TTC549 (cell line): ENCODE measurements around the gene CRYBB3.
"Not testable (repeated sequence)": the region's sequence is repeated elsewhere in the genome, so short reads cannot be mapped to it uniquely, and the experiment has no call there.

Experiments
- FAIRE-seq: peaks from 2 replicates; lab custom pipeline; 2012; peaks lifted over from hg19 to GRCh38; lab: Jason Lieb, UNC

The CRYBB3 gene

DNA sequence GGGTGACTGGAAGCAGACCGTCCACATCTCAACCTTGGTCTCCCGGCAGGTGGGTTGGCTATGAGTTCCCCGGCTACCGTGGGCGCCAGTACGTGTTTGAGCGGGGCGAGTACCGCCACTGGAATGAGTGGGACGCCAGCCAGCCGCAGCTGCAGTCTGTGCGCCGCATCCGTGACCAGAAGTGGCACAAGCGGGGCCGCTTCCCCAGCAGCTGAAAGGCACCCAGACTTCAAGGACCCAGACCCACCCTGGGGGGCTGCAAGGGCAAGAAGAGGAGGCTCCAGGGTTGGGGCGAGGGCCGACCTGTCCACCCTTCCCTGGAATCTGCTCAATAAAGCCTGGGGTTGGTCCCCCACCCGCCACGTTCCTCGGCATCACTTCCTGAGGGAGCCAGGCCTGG lies 7.3 kb downstream of the CRYBB3 start:
- FAIRE-seq, result no peak

DNA sequence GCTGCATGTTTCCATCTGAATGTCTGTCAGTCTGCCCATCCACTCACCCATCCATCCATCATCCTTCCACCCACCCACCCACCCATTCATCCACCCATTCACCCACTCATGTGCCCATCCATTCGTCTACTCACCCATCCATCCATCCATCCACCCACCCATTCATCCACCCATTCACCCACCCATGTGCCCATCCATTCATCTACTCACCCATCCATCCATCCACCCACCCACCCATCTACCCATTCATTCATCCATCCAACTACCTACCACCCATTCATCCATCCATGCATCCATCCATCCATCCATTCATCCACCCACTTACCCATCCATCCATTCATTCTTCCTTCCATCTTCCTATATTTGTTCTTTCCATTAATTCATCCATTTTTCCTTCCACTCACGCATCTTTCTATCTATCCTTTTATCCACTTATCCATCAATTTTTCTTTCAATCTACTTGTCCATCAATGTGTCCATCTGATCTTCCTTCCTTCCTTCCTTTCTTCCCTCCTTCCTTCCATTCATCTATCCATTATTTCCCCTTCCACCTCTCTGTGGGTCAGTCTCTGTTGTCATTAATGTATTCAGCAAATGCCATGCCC lies 8.0 kb downstream of the CRYBB3 start:
- FAIRE-seq, result no peak

DNA sequence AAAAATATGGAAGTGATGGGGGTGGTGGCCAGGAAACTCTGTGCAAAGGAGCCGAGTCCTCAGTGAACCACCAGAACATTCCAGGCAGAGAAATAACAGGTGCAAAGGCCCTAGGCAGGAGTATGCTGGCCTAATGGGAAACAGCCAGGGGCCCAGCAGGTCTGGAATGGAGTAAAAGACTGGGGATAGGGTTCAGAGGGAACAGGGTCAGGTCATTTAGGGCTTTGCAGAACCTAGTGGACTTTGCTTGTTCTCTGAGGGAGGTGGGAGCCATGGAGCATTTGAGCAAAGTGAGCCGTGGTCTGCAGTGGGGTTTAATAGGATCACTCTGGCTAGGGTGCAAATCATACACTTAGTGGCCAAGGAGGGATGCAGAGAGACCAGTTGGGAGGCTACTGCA lies 8.7 kb downstream of the CRYBB3 start:
- no peak for FAIRE-seq

DNA sequence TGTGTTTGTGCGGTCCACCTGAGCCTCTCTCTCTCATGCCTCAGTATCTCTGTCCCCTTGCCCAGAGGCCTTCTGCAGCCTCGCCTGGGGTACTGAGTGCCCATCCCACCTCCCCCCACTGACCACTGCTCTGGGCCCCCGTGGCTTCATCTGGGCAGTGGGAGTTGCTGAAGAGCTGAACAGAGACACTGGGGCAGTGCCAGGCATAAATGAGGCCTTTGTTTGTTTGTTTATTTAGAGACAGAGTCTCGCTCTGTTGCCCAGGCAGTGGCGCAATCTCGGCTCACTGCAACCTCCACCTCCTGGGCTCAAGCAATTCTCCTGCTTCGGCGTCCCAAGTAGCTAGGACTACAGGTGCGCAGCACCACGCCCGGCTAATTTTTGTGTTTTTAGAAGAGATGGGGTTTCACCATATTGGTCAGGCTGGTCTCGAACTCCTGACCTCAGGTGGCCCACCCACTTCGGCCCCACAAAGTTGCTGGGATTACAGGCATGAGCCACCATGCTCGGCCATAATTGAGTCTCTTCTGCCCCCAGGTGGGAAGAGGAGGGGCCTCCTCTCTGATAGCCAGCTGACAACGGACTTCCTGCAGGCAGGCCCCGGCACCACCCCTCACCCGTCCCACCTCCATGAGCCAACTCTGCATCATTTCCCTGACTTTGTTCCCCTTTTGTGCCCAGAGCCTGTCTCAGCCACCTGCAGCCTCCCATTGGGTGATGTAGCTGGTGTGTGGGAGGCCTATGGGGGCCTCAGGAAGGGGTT lies 9.3 kb downstream of the CRYBB3 start:
- FAIRE-seq, result no peak

DNA sequence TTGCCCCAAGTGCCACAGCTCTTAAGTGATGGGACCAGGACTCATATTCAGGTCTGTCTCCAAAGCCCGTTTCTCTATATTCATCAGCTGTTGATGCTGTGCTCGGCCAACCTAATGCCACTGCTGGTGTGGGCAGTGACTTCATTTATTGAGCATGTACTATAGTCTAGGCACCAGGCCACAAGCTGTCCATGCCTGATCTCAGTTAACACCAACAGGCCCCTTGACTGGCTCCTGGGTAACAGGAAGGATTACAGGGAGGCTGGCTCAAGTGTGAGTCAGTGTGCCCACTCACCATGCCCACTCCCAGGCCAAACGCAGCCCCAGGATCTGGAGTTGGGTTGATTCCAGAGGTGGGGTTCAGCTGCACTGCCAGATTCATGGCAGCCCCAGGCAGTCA lies 11.1 kb downstream of the CRYBB3 start:
- no peak for FAIRE-seq

DNA sequence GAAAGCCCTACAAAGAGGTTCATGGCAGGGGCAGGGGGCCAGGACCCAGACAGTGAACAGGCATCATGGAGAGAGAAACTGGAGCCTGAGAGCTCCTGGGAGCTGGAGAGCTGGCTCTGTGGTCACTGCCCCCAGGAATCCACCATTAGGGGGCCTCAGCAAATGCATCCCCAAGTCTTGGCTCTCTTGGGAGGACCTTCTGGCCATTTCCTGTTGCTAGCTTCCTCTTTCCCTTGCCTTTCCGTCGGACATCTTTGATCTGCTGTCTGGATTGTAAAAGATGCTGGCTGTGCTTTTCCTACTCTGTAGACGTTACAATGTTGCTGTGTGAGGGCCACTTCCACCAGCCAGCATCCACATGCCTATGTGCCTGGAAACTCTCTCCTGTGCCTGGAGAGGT lies 12.7 kb downstream of the CRYBB3 start:
- FAIRE-seq, result no peak

DNA sequence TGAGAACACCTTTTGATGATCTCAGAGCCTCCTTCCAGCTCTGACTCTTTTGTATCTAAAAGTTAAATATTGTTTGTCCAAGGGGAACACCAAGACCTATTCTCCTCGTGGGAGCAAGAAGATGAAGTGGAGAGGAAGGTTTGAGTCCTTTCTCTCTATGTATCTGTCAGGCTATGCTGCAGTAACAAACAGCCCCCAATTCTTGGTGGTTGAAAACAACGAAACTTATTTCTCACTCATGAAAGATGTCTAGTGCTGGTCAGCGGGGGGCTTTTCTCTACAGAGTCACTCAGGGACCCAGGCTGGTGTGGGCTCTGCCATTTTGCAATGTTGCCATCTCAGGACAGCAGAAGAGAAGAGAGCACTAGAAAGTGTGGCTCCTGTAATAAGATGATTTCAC lies 13.6 kb downstream of the CRYBB3 start:
- FAIRE-seq, result no peak

DNA sequence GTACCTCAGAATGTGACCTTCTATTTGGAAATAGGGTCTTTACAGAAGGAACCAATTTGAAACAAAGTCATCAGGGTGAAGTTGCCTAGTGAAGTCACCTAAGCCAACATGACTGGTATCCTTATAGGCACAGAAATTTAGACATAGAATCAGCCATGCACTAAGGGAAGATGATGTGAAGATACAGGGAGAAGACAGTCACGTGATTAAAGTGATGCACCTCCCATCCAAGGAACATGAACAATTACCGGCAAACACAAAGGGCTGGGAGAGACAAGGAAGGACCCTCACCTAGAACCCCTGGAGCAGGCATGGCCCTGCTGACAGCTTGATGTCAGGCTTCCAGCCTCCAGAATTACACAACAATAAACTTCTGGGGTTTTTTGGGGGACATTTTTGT lies 16.6 kb downstream of the CRYBB3 start:
- no peak for FAIRE-seq

DNA sequence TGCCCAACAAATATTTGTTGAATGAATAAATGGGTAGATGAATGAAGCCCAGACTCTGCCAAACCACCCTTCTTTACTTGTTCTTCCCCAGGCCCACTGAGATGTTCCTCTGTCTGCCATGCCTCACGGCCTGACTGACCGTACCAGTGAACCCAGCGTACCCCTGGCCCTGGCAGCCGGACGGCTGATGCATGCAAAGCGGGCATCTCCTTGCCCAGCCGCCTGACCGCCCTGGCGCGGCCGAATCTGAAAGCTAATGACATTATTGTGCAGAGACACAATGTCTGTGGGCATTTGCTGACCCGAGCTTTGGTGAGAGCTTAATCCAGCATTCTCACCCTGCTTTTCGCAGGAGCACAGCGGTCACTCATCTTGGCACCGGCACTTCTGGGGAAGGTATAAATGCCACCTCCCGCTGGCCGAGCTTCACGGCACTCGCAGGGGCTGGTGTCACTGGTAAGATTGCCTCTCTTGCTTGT lies 19.6 kb downstream of the CRYBB3 start, which contains the start of gene CRYBB2:
TSS of gene CRYBB2 (plus strand) at position 429 of the 479 bp plus-strand sequence. CDS start 1,791 bp downstream, outside the sequence.
- FAIRE-seq, result no peak

DNA sequence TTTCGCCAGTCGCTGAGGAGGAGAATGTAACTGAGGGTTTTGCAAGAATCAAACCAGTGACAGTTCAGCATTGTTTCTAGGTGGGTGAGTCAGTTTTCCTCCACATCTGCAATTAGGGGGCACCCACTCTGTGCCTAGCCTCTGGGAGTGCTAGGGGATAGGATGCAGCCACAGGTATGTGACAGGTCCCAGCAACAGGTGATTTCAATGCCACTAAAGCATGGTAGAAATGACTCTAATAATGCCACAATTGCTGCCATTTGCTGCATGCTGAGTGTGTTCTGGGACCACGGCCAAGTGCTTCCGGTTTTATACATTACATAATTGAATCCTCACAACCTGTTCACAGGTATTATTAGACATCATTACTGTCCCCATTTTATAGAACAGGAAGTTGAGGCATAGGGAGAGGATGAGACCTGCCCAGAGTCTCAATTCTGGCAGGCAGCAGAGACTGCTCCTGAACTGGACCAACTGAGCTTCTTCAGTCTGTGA lies 20.3 kb downstream of the CRYBB3 start:
- FAIRE-seq, result no peak

DNA sequence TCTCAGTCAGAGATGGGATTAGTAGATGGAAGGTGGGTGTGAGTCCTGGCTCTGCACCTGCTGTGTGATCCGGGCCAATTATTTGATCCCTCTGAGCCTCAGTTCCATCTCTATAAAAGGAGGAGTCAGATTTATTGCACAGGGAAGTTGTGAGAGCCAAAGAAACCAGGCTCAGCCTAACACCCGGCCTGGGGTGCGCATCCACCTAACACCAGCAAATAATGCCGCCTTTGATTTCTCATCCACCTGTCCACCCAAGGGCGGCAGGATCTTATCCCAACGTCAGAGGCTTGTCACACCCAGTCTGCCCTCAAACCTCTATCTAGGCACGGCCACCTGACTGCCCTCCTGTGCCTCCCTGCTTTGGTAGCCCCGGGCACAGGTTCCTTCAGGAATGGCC lies 22.1 kb downstream of the CRYBB3 start:
- FAIRE-seq, result no peak

DNA sequence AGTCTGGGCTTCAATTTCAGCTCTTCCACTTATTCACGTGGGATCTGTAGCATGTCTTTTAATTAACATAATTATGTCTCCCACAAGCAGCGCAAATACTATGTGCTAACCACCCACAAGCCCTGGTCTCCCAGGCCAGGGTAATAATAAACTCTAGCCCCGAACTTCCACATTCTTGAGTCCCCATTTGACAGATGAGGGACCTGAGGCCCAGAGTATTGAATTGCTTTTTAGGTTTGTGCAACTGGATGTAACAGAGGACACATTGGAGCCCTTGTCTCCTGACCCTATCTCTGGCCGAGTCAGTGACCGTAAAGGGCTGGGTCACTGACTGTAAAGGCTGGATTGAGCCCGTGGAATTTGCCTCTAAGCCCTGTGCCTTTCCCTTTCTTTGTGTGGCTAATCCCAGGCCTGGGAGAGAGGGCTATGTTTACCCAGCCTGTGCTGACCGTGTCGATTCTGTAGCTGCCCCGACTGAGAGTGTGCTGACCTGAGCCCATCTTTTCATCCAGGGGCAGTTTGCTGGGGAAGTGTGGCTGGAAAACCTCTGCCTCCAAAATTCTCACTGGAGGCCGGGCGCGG lies 23.7 kb downstream of the CRYBB3 start:
- FAIRE-seq, result no peak

DNA sequence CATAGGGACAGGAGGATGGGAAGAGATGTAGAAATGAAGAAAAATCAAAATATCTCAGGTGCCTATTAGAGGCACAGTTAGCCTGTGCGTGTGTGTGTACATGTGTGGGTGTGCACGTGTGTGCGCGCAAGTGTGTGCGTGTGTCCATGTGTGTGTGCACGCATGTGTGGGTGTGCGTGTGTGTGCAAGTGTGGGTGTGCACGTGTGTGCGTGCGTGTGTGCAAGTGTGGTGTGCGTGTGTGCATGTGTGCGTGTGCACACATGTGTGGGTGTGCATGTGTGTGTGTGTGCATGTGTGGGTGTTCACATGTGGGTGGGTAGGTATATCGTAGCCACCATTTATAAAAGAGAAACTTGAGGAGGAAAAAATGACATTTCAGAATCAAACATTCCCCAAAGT lies 29.2 kb downstream of the CRYBB3 start:
- no peak for FAIRE-seq

DNA sequence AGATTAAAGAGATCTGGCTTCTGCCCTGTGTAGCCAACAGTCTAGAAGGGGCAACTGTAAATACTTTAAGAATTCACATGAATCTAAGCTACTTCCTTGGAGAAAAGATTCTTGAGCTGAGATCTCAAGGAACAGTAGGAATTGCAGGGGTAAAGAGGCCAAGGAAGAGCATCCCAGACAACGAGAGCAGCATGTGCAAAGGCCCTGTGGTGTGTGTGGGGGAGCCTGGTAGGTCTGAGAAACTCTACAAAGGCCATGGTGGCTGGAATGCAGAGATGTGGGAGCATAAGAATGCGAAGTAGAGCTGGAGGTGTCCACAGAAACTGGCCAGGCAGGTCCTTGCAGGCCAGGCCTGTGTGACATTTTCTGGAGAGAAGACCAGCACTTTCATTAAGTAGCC lies 31.1 kb downstream of the CRYBB3 start:
- FAIRE-seq, result not testable (repeated sequence)

DNA sequence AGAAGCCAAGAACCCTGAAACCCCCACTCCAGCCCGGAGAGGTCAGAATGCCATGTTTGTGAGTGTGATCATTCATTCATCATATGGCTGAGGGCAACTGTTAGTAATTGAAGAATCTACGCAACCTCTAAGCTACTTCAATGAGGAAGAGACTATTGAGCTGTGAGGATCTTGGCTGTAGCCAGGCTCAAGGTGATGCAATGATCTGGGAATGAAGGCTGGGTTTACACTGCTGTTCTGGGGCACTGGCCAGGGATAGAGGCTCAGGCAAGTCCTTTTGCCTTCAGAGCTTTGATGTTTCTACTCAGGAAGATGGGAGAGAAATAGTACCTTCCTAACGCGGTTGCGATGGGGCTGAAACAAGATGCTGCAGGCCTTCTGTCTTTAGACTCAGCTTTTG lies 32.6 kb downstream of the CRYBB3 start:
- no peak for FAIRE-seq

DNA sequence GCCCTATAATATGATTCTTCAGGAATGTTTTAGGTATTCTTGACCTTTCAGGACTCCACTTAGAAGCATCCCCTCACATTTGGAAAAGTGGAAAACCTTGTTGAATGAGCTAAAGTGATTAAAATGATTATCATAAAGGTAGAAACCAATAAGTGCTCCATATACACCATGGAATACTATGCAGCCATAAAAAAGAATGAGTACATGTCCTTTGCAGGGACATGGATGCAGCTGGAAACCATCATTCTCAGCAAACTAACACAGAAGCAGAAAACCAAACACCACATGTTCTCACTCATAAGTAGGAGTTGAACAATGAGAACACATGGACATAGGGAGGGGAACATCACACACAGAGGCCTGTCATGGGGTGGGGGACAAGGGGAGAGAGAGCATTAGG lies 34.0 kb downstream of the CRYBB3 start:
- FAIRE-seq, result not testable (repeated sequence)

DNA sequence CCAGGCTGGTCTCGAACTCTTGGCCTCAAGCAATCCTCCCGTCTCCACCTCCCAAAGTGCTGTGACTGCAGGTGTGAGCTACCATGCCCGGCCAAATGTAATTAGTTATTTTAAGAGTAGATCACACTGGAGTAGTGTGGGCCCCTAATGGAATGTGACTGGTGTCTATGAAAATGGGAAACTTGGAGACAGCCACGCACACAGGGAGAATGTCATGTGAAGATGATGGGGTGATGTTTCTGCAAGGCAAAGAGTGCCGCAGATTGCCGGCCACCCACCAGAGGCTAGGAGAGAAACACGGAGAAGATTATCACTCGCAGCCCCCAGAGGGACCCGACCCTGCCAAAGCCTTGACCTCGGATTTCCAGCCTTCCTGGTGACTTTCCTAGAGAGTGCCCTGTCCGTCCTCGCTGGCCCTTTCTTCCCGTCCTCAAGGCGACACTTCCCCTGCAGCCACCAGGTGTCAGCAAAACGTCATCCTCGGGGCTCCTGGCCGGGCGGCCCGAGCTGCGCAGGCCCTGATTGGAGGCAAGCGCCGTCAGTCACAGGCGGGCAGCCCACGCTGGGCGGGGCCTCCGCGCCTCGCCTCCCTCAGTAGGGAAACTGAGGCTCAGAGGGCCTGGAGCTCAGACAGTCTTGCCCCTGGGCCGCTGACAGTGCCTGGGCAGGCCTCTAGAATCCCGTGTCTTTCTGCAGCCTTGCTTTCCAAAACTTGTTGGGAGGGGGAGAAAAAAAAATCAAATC lies 36.1 kb downstream of the CRYBB3 start:
- no peak for FAIRE-seq

DNA sequence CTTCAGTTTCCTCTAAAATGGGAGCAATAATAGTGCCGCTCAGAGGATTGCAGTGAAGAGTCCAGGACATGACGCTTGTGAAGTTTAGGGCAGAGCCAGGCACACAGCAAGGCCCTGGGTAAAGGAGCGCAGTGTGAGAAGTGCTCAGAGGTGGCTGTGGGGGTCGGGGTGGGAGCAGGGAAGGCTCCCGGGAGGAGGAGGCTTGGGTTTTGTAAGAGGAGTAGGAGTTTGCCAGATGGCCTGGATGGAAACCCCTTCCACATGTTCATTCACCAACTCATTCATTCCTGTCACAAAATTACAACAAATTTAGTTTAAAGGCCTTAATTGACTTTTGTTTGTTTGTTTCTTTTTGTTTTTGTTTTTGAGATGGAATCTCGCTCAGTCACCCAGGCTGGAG lies 36.8 kb downstream of the CRYBB3 start:
- no peak for FAIRE-seq

DNA sequence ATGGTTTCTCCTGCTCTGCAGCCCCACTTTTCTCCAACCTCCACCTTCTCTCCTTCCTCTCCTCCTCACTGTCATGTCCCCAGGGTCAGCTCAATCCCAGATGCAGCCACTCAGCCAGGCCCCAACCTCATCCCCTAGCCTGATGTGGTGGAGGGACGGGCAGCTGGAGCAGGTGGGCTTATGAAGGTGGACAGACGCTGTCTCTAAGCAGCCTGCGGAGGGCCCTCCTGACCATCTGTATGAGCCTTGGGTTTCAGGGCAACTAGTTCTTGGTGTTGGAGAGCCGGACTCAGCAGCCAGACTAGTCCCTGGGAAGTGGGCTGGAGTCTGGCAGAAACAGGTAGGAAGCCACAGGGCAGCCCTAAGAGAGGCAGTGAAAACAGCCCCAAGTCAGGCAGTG lies 37.8 kb downstream of the CRYBB3 start:
- no peak for FAIRE-seq

DNA sequence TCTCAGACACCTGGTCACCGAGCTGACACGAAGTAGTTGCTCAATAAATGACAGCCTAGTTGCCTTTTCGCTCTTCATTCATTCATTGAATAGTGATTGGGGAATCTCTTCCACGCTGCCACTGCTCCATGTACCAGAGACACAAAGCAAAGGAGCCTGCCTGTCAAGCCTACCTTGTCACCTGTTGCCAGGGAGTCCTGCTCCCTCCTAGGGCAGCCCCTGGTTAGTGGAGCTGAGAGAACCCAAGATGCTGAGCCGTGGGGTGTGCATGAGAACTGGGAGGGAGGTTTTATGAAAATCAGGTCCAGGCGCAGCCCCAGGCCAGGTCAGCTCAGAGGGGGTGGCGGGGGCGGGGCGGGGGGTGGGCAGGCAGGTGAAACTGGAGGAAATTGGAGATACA lies 38.4 kb downstream of the CRYBB3 start:
- FAIRE-seq, result not testable (repeated sequence)

DNA sequence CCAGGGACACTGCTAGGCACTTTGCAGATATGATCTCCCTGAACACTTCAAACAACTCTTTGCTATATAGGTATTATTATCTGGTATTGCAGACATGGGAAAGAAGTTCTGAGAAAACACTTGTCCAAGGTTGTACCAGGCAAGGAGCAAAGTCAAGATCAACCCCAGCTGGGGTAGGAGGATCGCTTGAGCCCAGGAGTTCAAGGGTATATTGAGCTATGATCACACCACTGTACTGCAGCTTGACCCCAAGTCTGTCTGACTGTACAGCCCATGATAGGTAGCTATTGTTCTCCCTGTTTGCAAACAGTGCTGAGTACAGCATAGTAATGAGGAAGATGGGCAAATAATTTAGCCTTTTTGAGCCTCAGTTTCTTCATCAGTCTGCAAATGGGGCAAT lies 55.5 kb downstream of the CRYBB3 start:
- FAIRE-seq, result not testable (repeated sequence)
